Cardiac muscle cell (in vitro differentiated cells and primary cell): Measurements from ENCODE around the gene THAP3. TPM values are rescaled to one million over a fixed set of nuclear protein-coding genes. Genes with fewer than 3 reads are reported as not detected.
A peak's percentile ranks its signal among the peaks of the same experiment; 100 is the strongest.
"Not testable (repeated sequence)": the region's sequence is repeated elsewhere in the genome, so short reads cannot be mapped to it uniquely, and the experiment has no call there.

ENCODE experiments used
- DNase-seq, 2 donors: peaks; one replicate each; pipeline versions ENCODE4 v3.0.0 to v3.0.0-alpha.2; 2010 to 2017; ENCODE audit warnings: low read depth in 1 of 2, low spot score in 1 of 2
- H3K27ac ChIP-seq: fragments of 200-600 bp; sonication (generic); 2 replicates; pipeline ENCODE4 v1.5.1; 2016
- H3K27me3 ChIP-seq: fragments of 200-600 bp; sonication (generic); 2 replicates; pipeline ENCODE4 v1.6.0; 2016; ENCODE audit warnings: control low read depth
- H3K36me3 ChIP-seq: fragments of 200-600 bp; sonication (generic); 2 replicates; pipeline ENCODE4 v1.5.1; 2016; ENCODE audit warnings: control low read depth
- H3K4me1 ChIP-seq: fragments of 200-600 bp; sonication (generic); 2 replicates; pipeline ENCODE4 v1.8.1; 2017; ENCODE audit warnings: low read depth, mild to moderate bottlenecking, mixed run types
- H3K4me3 ChIP-seq: fragments of 200-600 bp; sonication (generic); 2 replicates; pipeline ENCODE4 v1.5.1; 2016; ENCODE audit warnings: mild to moderate bottlenecking
- H3K9me3 ChIP-seq: fragments of 200-600 bp; sonication (generic); 2 replicates; pipeline ENCODE4 v1.5.1; 2017; ENCODE audit warnings: low read depth, mild to moderate bottlenecking, control low read depth
- CTCF ChIP-seq: IDR thresholded peaks from 2 replicates; pipeline ENCODE4 v1.5.1; 2012; ENCODE audit warnings: low read depth, mild to moderate bottlenecking, low read length
- polyA plus RNA-seq: library from polyadenylated mRNA; unstranded; fragments of >200 nt; fragmentation: Nextera tagmentation; extraction: Ambion mirVana; gene quantifications from 2 replicates; pipeline ENCODE4 v1.2.1, GENCODE V29; 2016
- total RNA-seq: library from RNA; depleted of rRNA; stranded (reverse); fragments of >200 nt; gene quantifications from 2 replicates; pipeline ENCODE4 v1.2.3, GENCODE V29; 2016

Gene THAP3
- total and polyA plus RNA-seq, 2 experiments from 2014 or later: 35.1 to 55.5 TPM

GRCh38 chr1:6634371-6635052 lies 9.8 kb downstream of the THAP3 start:
- Histone ChIP-seq H3K9me3 (no peaks in the 10 kb centered on the region), H3K27ac (no peak overlapping the region), H3K4me3 (no peak overlapping the region), H3K4me1 (no peaks in the 10 kb centered on the region), H3K27me3 (no peaks in the 10 kb centered on the region), H3K36me3 (peaks cover 45% of the 10 kb centered on the region)
- DNase-seq: peak; percentile 51 to 67
- peak; percentile 50 for TF ChIP-seq CTCF

GRCh38 chr1:6635161-6635909 lies 10.7 kb downstream of the THAP3 start:
- no peaks in the 10 kb centered on the region for H3K9me3 ChIP-seq
- DNase-seq: no peak
- no peak for TF ChIP-seq CTCF
- H3K27me3 ChIP-seq: no peaks in the 10 kb centered on the region
- H3K4me3 ChIP-seq: no peak overlapping the region
- peaks cover 51% of the 10 kb centered on the region for H3K36me3 ChIP-seq
- no peak overlapping the region for H3K27ac ChIP-seq
- H3K4me1 ChIP-seq: no peaks in the 10 kb centered on the region

GRCh38 chr1:6635910-6636760 lies 11.5 kb downstream of the THAP3 start:
- no peak overlapping the region for H3K27ac ChIP-seq
- TF ChIP-seq CTCF: no peak
- H3K4me3 ChIP-seq: no peak overlapping the region
- H3K36me3 ChIP-seq: peaks cover 59% of the 10 kb centered on the region
- H3K4me1 ChIP-seq: no peaks in the 10 kb centered on the region
- no peaks in the 10 kb centered on the region for H3K27me3 ChIP-seq
- DNase-seq: no peak
- no peaks in the 10 kb centered on the region for H3K9me3 ChIP-seq

- H3K4me3 ChIP-seq, H3K27ac ChIP-seq, H3K4me1 ChIP-seq, H3K9me3 ChIP-seq, DNase-seq, H3K27me3 ChIP-seq: not testable (repeated sequence)
- peaks cover 56% of the 10 kb centered on the region for H3K36me3 ChIP-seq
Measured at GRCh38 chr1:6636778-6637177, 12.1 kb downstream of the THAP3 start.

GRCh38 chr1:6637770-6638169 lies 13.1 kb downstream of the THAP3 start:
- TF ChIP-seq CTCF: no peak
- DNase-seq: no peak
- Histone ChIP-seq H3K9me3 (no peaks in the 10 kb centered on the region), H3K4me1 (no peaks in the 10 kb centered on the region), H3K27me3 (no peaks in the 10 kb centered on the region), H3K27ac (no peak overlapping the region), H3K36me3 (peaks cover 60% of the 10 kb centered on the region), H3K4me3 (no peak overlapping the region)
